Common myeloid progenitor, CD34-positive (primary cell): ENCODE results near the gene SUSD6.

Source experiments
- CTCF ChIA-PET: fragments of 350-600 bp; sonication (Branson Sonifier 250); formaldehyde crosslinking; loops from one replicate; lab custom pipeline; 2021; ENCODE audit warnings: antibody characterized with exemption; lab: Charles Lee
- POLR2A ChIA-PET: fragments of 350-600 bp; sonication (Branson Sonifier 250); formaldehyde crosslinking; loops from one replicate; lab custom pipeline; 2021; ENCODE audit warnings: antibody characterized with exemption; lab: Charles Lee
- DNase-seq, 3 donors: peaks; one replicate each; pipeline versions ENCODE4 v3.0.0 to v3.0.0-alpha.2; 2013
- H3K27ac ChIP-seq, 2 experiments: 1 replicate in 1 of 2; 2 replicates in 1 of 2; pipeline ENCODE4 v1.7.0; 2013; ENCODE audit warnings: inconsistent platforms in 2 of 2, low read length in 2 of 2, mild to moderate bottlenecking in 2 of 2, low read depth in 1 of 2, moderate library complexity in 1 of 2; ENCODE audit not compliant: severe bottlenecking in 2 of 2, insufficient read depth in 1 of 2, poor library complexity in 1 of 2
- H3K27me3 ChIP-seq, 5 experiments: replicated peaks in 2 of 5; 1 replicate in 3 of 5; 2 replicates in 2 of 5; pipeline versions ENCODE4 v1.6.1 to v1.7.0; 2013; ENCODE audit warnings: low read length in 4 of 5, mild to moderate bottlenecking in 2 of 5, moderate library complexity in 2 of 5, inconsistent platforms in 1 of 5; ENCODE audit not compliant: insufficient read depth in 5 of 5, control insufficient read depth in 4 of 5
- H3K36me3 ChIP-seq, 4 experiments: 1 replicate in 2 of 4; 2 replicates in 2 of 4; pipeline versions ENCODE4 v1.6.1 to v1.7.0; 2013; ENCODE audit warnings: low read length in 3 of 4, control low read depth in 1 of 4, mild to moderate bottlenecking in 1 of 4; ENCODE audit not compliant: control insufficient read depth in 4 of 4, insufficient read depth in 4 of 4
- H3K4me1 ChIP-seq, 4 experiments: 1 replicate in 3 of 4; 2 replicates in 1 of 4; pipeline versions ENCODE4 v1.6.1 to v1.7.1; 2013; ENCODE audit warnings: low read length in 3 of 4, mild to moderate bottlenecking in 3 of 4, control low read depth in 1 of 4, inconsistent platforms in 1 of 4, moderate library complexity in 1 of 4; ENCODE audit not compliant: control insufficient read depth in 4 of 4, insufficient read depth in 4 of 4; ENCODE audit errors: control extremely low read depth in 1 of 4
- H3K4me3 ChIP-seq, 7 experiments: 1 replicate in 4 of 7; 2 replicates in 3 of 7; pipeline versions ENCODE4 v1.5.1 to v1.7.0; 2013; ENCODE audit warnings: mild to moderate bottlenecking in 7 of 7, low read length in 6 of 7, moderate library complexity in 6 of 7, inconsistent platforms in 2 of 7, low read depth in 2 of 7, control low read depth in 1 of 7; ENCODE audit not compliant: insufficient read depth in 4 of 7, control insufficient read depth in 1 of 7; ENCODE audit errors: extremely low read depth in 1 of 7
- H3K9me3 ChIP-seq, 5 experiments: 1 replicate in 4 of 5; 2 replicates in 1 of 5; pipeline versions ENCODE4 v1.6.1 to v1.7.1; 2013; ENCODE audit warnings: low read length in 4 of 5, mild to moderate bottlenecking in 2 of 5, inconsistent platforms in 1 of 5, low read depth in 1 of 5, moderate library complexity in 1 of 5; ENCODE audit not compliant: control insufficient read depth in 4 of 5, insufficient read depth in 2 of 5; ENCODE audit errors: control extremely low read depth in 1 of 5
- WGBS: methylation state at CpG from one replicate; pipeline ENCODE4 v1.1.5; 2013; ENCODE audit not compliant: insufficient coverage; 5-methylcytosine and 5-hydroxymethylcytosine counted together

SUSD6 gene

DNA sequence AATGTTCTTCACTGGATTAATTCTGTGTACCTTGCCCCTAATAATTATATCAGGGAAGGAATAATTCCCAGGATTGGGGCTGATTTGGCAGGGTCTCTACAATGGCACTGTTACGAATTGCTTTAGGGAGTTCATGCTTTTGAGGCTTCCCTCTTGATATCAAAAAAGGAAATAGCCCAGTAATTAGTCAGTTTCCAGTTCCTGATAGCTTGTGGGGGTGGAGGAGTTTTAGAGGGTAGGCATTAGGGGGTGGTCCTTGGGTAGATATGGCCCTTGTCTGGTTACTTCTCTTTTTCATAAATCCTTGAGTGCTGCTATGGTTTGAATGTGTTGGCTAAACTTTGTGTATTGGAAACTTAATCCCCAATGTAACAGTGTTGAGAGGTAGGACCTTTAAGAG lies 149.4 kb downstream of the SUSD6 start:
- H3K9me3 ChIP-seq = peaks cover 0 to 6% (median 0%) of the 10 kb centered on the region in 5 experiments
- no peaks in the 10 kb centered on the region for H3K36me3 ChIP-seq
- H3K27ac ChIP-seq = no peak overlapping the region
- WGBS = no CpG with 5 or more reads among the region's 1 CpG
- ChIA-PET POLR2A (no interaction called here), CTCF (interaction anchor here (0.9 to 1.4 kb wide), 3 partner anchors 10 to 63 kb away, joined by 3 to 4 read pairs (median 3); no protein-coding TSS in a partner anchor)
- peaks cover 4 to 11% (median 8%) of the 10 kb centered on the region in 4 experiments for H3K4me1 ChIP-seq
- no peak overlapping the region for H3K4me3 ChIP-seq
- H3K27me3 ChIP-seq = no peaks in the 10 kb centered on the region
- peak in 2 of 3 donors; percentile 64 to 74 for DNase-seq

DNA sequence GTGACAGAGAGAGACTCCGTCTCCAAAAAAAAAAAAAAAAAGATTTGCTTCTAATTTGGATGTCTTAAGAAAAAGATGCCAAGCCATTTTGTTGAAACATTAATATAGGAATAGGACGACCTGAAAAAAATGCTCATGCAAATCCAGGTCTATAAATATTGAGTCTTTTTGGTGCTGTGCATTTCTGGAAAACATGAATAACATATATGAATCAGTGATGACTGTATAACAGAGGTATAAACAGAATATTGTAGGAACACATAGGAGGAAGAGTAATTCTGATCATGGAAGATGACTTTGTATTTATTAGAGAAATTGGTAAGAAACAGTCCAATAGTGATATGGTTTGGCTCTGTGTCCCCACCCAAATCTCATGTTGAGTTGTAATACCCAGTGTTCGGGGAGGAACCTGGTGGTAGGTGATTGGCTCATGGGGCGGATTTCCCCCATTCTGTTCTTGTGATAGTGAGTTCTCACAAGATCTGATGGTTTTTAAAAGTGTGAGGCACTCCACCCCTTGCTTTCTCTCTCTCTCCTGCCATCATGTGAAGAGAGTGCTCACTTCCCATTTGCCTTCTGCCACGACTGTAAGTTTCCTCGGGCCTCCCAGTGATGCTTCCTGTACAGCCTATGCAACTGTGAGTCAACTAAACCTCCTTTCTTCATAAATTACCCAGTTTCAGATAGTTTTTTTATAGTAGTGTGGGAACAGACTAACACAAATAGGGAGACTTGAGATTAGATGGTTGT lies 152.5 kb downstream of the SUSD6 start:
- H3K9me3 ChIP-seq = peaks cover 0 to 6% (median 0%) of the 10 kb centered on the region in 5 experiments
- peaks cover 8 to 11% (median 10%) of the 10 kb centered on the region in 4 experiments for H3K36me3 ChIP-seq
- H3K4me1 ChIP-seq = peaks cover 16 to 31% (median 22%) of the 10 kb centered on the region in 4 experiments
- H3K27ac ChIP-seq = no peak overlapping the region
- peak in 2 of 3 donors; percentile 56 to 71 for DNase-seq
- WGBS = 93% methylated on average over 2 of the region's 6 CpGs
- H3K27me3 ChIP-seq = no peaks in the 10 kb centered on the region
- CTCF ChIA-PET = interaction anchor here (0.6 kb wide), 1 partner anchor 133 kb away, joined by 4 read pairs; no protein-coding TSS in a partner anchor
- POLR2A ChIA-PET = no interaction called here
- no peak overlapping the region for H3K4me3 ChIP-seq
